HepG2 (cell line): ENCODE measurements around the gene ALK.
"Not testable (repeated sequence)": the region's sequence is repeated elsewhere in the genome, so short reads cannot be mapped to it uniquely, and the experiment has no call there.

Experiments
- CTCF ChIP-seq: sonication (generic); formaldehyde crosslinking; IDR thresholded peaks from 2 replicates; pipeline ENCODE4 v1.5.0; 2020; ENCODE audit warnings: mild to moderate bottlenecking, missing genetic modification reagents, moderate library complexity
- SIX4 ChIP-seq: sonication (generic); formaldehyde crosslinking; IDR thresholded peaks from 2 replicates; pipeline ENCODE4 v1.4.0; 2020; ENCODE audit warnings: missing genetic modification reagents
- ZNF512B ChIP-seq: sonication (generic); formaldehyde crosslinking; IDR thresholded peaks from 2 replicates; pipeline ENCODE4 v1.5.1; 2020; ENCODE audit warnings: missing genetic modification reagents, mild to moderate bottlenecking, borderline replicate concordance

GRCh38 chr2:29253495-29254275, 667.7 kb downstream of the ALK start:
- not testable (repeated sequence) for TF ChIP-seq SIX4; ZNF512B (CRISPR knock-in tag); CTCF (CRISPR knock-in tag)
